ENCODE data around the gene NUMA1.

NUMA1 gene

DNA sequence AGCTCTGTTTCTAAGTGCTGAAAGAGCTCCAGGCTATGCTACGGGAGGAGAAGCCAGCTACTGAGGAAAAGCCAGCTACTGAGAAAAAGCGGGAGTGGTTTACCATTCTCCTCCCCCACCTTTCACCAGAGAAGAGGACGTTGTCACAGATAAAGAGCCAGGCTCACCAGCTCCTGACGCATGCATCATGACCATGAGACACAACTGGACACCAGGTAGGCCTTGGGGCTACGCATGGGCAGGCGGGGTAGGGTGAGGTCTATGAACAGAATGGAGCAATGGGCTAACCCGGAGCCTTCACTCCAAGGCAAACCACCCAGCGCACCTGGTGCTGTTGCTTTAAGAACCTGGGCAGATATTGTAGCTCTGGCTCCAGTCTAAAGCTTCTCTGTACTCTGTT is 80.5 kb downstream of the NUMA1 start:
- no peak for DNase-seq (ENCODE audit: low spot score)

DNA sequence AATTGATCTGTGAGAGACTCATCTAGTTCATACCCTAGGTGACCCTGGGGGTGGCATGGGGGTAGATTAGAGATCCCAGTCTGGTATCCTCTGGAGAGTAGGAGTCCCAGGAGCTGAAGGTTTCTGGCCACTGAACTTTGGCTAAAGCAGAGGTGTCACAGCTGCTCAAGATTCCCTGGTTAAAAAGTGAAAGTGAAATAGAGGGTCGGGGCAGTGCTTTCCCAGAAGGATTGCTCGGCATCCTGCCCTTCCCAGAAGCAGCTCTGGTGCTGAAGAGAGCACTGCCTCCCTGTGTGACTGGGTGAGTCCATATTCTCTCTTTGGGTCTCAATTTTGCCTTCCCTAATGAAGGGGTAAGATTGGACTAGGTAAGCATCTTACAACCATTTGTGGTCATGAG is 81.0 kb downstream of the NUMA1 start:
- no peak for DNase-seq (ENCODE audit: low spot score)

DNA sequence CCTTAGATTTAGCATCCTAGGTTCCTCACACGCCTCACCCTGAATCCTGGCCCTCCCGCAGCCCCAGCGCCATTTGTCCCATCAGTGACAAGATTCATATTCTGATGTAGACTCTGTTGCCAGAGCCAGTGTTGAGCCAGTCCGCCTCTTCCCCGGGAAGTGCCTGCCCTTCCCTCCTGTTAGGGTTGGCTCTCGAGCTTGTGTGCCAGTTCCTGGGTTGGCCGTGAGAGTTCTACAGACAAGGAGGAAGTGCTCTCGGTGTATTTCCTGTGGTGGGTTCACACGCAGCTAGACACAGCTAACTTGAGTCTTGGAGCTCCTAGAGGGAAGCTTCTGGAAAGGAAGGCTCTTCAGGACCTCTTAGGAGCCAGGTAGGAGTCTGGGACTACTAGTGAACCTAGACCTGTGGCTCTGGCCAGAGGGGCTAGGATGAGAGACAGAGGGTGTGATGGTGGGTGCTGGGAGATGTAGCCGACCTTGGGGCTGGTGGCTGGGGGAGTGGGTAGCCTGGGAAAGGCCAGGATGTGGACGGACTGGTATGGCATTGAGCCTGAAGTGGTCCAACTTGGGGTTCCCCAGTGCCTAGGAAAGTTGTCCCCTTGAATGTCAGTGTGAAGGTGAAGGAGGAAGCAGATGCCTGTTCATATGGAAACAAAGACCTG is 81.6 kb downstream of the NUMA1 start, which contains the start of gene IL18BP:
IL18BP (plus strand) TSS at position 261 of the 662 bp plus-strand sequence. CDS start 1,076 bp downstream, outside the sequence.
- peak; percentile 64 for DNase-seq (ENCODE audit: low spot score)

DNA sequence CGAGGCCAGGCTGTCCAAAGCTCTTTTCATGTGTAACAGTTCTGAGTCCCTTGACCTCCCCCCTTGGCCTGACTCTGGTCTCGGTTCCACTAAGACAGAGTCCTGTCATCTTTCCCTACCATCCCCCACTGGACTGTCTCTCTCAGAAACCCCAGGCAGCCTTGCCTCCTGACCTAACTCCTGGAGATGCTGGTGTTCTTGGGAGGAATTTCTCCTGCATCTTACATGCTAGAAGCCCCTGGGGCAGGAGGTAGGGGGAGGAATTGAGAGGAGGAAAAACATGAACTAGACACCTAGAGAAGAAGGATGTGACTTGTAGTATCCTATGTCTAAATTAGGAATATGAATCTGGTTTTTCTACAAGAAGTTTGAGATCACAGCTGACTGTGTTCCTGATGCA is 82.3 kb downstream of the NUMA1 start:
- no peak for DNase-seq (ENCODE audit: low spot score)

DNA sequence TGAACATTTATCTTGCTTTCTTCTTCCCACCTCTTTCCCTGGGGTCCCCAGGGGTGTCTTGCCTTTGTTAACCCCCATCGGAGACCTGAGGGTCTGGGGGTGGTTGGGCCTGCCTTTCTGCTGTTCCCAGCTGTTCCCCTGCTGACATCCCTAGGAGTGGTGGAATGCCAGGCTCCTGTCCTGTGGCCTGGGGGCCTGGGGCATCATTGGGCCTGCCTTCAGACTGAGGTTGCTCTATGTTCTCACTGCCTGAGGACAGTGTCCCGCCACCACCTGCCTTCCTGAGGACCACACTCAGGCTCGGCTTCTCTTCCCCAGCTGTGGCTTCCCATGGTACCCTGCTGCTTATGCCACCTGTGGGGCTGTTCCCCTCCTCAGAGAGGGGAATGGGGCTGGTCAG is 82.7 kb downstream of the NUMA1 start:
- no peak for DNase-seq (ENCODE audit: low spot score)

DNA sequence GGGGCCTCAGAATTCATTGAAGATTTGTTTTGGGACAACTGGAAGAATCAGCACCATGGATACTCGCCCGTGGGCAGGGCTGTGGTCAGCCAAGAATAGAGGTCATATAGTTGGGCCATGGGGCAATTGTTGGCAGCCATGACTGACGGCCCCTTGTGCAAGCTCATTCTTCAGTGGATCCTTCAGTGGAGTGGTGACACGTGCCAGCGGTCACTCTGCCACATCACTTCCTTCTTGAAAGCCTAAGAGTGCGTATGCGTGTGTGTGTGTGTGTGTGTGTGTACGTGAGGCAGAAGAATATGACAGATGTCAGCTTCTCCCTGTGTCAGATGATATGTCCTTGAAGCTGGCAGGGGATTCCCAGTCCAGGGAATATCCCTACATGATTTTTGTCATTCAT is 83.4 kb downstream of the NUMA1 start:
- DNase-seq (ENCODE audit: low spot score), result no peak

DNA sequence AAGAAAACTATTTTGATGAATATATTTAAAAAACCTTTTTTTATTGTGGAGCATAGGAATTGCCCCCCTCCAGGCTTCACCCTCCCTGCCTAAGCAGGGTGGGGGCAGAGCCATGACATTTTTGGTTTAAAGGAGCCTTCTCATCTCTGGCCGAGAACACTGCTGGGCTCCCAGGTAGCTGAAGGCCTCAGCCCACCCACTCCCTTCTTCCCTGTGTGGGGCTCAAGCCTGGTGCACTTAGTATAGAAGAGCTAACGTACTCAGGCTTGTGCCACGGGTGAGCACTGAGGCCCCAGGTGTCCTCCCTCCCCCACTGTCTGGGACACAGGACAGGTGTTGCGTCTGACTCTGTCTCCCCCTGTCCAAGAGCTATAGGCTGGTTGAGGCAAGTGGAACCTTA is 83.8 kb downstream of the NUMA1 start:
- no peak for DNase-seq (ENCODE audit: low spot score)

DNA sequence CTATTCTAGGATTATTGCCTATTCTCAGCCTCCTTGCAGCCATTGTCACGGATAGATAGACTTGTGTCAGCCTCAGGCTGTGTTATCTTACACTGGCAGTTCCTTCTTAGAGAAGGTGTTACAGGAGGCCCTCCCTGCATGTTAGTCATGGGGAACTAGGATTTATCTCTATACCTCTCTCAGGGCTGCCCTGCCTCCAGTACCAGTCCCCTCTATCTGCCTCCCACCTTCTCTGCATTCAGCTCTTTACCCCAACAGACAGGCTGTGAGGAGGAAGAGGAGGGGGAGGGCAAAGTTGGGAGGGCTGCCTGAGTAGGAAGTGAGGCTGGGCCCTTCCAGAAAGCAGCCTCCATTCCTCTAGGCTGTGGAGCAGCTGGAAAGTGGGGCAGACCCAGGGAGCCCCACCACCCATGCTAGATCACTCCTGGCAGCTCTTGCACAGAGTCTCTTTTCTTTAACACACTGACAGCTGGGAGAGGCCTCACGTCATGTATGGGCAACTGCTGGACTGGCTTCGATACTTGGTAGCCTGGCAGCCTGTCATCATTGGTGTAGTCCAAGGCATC is 84.5 kb downstream of the NUMA1 start:
- no peak for DNase-seq (ENCODE audit: low spot score)

DNA sequence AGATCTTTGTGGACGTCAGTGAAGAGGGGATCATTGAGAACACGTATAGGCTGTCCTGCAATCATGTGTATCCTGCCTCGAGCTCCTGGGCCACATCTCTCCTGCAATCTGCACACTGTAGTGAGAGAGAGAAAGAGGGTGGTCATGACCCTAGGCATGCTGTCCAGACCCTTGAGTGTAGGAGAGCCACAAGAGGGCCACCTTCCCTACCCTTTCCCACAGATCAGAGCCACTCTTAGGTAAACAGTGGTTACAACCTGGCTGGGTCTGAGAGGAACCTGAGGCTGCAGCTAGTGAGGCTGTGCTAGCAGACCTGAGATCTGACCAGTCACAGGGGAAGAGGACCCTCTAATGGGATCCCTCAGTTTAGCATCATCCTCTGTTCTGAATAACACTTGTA is 85.6 kb downstream of the NUMA1 start:
- DNase-seq (ENCODE audit: low spot score), result no peak

DNA sequence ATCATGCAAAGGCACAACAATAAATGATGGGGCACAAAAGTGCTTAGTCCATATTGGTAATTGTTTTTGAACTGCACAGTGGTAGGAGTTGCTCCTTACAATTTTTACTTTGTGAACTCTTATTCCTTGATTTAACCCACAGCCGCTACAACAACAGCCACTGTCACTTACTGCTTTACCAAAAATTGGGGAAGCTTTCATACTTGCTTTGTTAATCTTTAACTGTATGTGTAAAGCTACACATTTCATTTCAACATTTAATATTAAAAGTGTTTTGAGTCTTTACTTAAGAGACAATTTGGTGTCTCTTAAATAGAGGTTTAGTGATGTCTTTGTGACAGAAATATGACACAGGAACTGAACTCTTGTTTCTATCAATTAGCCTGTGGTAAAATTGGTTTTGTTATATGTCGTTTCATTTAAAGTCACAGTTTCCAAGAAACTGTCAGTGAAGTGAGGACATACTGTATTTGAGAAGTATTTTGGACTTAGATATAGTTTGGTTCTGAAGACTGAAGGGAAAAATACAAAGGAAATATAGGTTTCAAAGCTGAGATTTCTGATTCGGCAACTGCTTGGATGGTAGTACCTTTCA is 88.1 kb downstream of the NUMA1 start:
- DNase-seq (ENCODE audit: low spot score), result no peak

DNA sequence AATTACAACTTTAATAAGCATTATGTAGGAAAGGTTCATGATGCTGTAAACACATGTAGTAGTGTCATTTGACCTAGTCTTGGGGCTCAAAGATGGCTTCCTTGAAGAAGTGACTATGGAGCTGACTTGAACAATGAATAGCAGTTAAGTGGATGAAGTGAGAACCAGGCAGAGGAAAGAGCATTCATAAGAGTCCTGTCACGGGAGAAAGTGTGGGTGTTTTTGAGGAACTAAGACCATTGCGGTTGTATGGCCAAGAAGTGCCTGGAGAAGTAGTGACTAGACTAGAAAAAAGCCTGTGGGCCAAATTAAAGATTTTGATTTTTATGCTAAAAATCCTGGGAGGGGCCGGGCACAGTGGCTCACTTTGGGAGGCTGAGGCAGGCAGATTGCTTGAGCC is 88.8 kb downstream of the NUMA1 start:
- DNase-seq (ENCODE audit: low spot score), result peak; percentile 82

DNA sequence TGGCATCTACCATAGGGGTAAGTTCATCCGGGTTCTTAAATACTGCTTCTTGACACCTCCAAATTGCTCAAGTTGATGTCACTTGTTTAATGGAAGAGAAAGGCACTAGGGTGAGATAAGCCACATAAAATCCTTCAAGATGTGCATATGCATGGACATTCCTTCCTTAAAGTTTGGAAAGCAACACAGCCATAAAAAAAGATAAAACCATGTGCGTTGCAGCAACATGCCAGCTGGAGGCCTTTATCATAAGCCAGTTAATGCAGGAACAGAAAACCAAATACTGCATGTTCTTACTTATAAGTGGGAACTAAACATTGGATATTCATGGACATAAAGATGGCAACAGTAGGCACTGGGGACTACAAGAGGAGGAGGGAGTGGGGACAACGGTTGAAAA is 89.6 kb downstream of the NUMA1 start:
- no peak for DNase-seq (ENCODE audit: low spot score)

DNA sequence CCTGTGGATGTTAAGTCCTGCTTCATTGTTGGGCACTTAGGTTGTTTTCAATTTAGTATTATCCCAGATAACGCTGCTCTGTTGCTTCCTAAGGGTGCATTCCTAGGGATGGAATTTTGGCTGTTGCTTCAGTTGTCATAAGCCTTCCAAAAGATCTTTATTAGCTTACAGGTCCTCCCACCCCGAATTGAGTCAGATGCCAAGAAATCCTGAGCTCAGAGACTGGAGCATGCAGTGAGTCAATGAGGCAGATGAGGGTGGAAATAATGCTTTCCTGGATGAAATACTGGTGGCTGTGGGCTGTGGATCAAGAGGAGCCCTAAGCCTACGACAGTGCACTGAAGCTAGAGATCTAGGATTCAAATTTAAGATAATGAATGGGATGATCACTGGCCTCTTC is 92.3 kb downstream of the NUMA1 start:
- DNase-seq (ENCODE audit: low spot score), result no peak

DNA sequence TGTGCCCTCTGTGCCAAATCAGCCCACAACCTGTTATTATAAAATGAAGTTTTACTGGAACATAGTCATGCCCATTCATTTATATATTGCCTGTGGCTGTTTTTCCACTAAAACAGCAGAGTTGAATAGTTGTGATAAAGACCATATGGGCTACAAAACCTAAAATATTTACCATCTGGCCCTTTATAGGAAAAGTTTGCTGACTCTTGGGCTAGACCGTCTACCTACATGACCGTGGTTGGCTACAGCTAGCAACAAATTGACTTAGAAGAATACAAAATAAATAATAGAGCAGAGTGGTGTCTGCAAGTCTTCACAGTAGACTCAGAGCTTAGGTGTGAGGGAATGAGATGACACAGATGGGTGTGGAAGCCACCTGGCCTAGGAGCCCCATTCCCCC is 92.8 kb downstream of the NUMA1 start:
- DNase-seq (ENCODE audit: low spot score), result no peak

DNA sequence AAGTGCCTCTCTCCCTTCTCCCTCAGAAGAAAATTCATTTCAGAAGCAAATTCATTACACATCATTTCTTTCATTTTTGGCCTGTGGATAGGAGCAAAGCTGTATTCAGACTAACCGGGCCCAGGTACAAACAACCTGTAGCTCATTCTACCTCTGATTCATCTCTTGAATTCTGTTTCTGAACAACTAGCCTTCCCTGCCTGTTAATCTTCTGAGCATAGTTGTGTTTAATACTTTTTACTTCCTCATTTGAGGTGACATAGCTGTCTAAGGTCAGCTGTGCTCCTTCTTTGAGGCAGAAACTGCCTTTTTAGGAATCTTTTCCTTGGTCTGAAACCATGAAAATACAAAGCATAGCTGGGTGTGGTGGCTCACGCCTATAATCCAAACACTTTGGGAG is 94.2 kb downstream of the NUMA1 start:
- no peak for DNase-seq (ENCODE audit: low spot score)

DNA sequence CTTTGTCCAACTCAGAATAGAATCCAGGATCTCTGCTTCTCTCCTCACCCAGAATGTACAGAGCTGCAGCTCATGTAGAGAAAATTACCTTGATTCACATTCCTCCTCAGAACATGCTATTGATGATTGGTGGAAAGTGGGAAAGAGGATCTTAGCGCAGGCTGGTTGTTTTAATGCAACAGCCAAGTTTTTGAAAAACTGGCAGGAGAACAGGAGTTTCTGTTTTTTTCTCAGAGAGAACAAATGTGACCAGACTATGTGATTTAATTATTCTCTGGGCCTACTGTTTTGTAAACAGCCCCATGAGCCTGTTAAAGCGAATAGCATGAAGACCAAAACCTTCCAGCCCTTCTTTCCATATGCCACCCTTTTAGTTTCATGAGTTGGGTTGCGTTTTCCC is 100.7 kb downstream of the NUMA1 start:
- peak; percentile 72 for DNase-seq (ENCODE audit: low spot score)

DNA sequence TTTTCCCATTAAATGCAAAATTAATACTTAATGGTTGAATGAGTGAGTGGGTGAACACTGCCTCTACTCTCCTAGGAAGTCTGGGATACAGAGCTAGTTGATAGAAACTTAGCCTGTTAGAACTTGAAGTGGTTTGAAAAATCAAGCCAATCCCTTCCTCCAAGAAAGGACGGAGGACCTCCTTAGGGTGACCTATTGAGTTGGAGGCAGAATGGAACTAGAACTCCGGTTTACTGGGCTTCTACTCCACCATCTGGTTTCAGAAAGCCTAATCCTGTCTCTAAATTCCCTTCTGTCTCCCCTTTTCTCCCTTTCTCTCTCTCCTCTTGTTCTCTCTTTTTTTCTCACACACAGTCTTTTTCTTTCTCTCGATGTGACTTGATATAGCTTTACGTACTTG is 101.2 kb downstream of the NUMA1 start:
- DNase-seq (ENCODE audit: low spot score), result no peak

DNA sequence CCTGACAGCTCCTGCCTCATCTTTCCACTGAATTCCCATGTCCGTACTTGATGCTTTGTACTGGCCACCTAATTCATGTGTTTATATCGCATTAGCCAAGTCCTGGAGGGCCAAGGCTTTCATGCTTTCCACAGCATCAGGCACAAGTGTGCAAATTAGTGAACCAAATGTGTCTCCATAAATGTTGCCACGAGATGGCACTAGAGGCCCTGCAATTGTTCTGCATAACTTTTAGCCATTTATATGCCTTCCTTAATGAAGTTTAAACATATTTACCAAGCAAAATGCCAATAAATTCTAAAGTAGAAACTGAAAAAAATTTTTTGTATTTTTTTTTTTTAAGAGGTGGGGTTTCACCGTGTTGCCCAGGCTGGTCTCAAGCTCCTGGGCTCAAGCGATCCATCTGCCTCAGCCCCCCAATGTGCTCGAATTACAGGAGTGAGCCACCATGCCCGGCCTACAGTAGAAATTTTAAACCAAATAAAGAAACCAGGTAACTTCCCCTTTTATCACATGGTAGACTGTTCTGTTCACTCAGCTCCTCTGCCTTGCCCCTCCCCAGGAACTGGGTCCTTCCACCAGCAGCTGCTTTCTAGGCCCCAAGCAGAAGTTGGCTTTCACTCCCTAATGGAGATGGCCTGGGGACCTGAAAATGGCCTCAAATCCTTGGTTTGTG is 102.5 kb downstream of the NUMA1 start:
- peak; percentile 82 for DNase-seq (ENCODE audit: low spot score)

DNA sequence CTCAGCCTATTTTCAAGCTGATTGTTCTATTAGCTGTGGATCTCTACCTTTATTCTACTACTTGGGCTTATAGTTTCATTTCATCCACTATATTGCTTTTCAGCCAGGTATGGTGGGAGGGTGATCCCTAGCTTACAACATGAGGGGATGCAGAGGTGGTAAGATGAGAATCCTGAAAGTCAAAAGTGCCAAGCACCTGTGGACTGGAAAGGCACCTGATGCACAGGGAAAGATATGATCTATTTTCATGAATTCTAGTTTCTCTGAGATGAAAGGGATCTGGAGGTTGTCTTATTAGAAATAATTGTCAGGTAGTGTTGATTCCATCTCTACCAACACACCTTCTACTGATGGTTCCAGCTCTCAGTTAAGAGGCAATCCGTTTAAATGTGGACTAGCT is 103.3 kb downstream of the NUMA1 start:
- no peak for DNase-seq (ENCODE audit: low spot score)

DNA sequence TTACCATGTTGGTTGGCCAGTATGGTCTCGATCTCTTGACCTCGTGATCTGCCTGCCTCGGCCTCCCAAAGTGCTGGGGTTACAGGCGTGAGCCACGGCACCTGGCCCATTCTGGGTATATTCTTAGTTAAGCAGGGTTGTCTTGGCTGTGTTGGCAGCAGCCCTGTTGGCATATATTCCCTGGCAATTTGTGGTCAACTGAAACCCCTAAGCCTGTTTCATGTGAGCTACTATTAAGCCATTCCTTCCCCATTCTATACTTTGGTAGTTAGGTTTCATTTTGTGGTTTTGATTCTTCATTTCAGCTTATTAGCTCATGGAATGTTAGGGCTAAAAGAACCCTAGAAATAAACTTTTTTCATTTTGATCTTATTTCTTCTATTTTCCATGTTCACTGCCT is 103.8 kb downstream of the NUMA1 start:
- DNase-seq (ENCODE audit: low spot score), result no peak

DNA sequence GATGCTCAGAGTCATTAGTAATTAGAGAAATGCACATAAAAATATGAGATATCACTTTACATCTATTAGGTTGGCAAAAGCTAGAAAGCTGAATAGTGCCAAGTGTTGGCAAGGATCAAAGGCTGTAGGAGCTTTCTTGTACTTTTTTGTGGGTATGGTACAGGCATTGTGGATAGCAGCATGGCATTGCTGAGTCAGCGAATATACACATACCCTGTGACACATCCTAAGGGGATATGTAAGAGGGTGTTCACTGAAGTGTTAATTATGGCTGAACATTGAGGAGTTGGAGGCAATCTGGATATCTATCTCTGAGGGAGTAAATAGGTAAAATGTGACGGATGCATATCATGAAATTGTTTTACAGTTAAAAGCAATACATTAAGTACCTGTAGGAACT is 108.7 kb downstream of the NUMA1 start:
- no peak for DNase-seq (ENCODE audit: low spot score)

DNA sequence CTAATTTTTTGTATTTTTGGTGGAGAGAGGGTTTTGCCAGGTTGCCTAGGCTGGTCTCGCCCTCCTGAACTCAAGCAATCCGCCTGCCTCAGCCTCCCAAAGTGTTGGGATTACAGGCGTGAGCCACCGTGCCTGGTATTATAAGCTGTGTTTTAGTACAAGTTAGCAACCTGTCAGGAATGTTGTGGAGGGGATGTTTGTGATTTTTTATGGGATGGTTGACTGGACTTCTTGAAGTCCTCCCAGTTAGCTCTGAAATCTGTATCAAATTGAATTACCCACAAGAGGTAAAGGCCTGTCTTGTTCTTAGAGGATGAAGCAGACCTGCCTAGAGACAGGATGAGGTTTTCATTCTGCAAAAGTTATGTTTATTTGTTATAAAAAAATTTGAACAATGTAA is 115.7 kb downstream of the NUMA1 start:
- DNase-seq (ENCODE audit: low spot score), result no peak

DNA sequence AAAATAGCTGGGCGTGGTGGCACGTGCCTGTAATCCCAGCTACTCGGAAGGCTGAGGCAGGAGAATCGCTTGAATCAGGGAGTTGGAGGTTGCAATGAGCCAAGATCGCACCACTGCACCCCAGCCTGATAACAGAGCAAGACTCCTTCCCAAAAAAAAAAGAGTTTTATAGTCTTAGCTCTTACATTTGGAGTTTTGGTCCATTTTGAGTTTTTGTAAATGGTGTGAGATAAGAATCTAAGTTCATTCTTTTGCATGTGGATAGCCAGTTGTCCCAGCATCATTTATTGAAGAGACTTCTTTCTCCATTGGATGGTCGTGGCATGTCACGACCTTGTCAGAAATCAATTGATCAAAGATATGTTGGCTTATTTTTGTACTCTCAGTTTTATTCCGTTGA is 116.9 kb downstream of the NUMA1 start:
- no peak for DNase-seq (ENCODE audit: low spot score)

Measured in pons (tissue), 1 donor.